Activated naive CD4-positive, alpha-beta T cell treated with anti-CD3 and anti-CD28 coated beads, Interleukin-2, amount 50 U/mL, for 72 hours (primary cell): ENCODE data around the gene ZBTB44. TPM values are rescaled to one million over a fixed set of nuclear protein-coding genes. Genes with fewer than 3 reads are reported as not detected.
"Not testable (repeated sequence)": the region's sequence is repeated elsewhere in the genome, so short reads cannot be mapped to it uniquely, and the experiment has no call there.

Experiments
- ATAC-seq, 2 donors: fragments of 150-1000 bp; cut with Tn5 transposase; 2 replicates each; pipeline ENCODE4 v1.10.0; 2021; ENCODE audit warnings: mild to moderate bottlenecking in 2 of 2, moderate library complexity in 2 of 2
- DNase-seq, 2 donors: peaks; one replicate each; pipeline ENCODE4 v3.0.0; 2021 to 2022; ENCODE audit warnings: low spot score in 2 of 2
- H3K27ac Mint-ChIP-seq, 2 donors: one replicate each; pipeline ENCODE4 v1.8.0; 2022; ENCODE audit warnings: mild to moderate bottlenecking in 2 of 2, mixed read lengths in 2 of 2
- H3K36me3 Mint-ChIP-seq, 2 donors: one replicate each; pipeline ENCODE4 v1.8.0; 2022; ENCODE audit warnings: mixed read lengths in 2 of 2
- H3K9me3 Mint-ChIP-seq, 2 donors: one replicate each; pipeline ENCODE4 v1.8.0; 2022; ENCODE audit warnings: mixed read lengths in 2 of 2
- total RNA-seq, 2 donors: library from RNA; stranded (reverse); gene quantifications; one replicate each; pipeline ENCODE4 v1.2.3, GENCODE V29; 2022

Gene ZBTB44, protein sequence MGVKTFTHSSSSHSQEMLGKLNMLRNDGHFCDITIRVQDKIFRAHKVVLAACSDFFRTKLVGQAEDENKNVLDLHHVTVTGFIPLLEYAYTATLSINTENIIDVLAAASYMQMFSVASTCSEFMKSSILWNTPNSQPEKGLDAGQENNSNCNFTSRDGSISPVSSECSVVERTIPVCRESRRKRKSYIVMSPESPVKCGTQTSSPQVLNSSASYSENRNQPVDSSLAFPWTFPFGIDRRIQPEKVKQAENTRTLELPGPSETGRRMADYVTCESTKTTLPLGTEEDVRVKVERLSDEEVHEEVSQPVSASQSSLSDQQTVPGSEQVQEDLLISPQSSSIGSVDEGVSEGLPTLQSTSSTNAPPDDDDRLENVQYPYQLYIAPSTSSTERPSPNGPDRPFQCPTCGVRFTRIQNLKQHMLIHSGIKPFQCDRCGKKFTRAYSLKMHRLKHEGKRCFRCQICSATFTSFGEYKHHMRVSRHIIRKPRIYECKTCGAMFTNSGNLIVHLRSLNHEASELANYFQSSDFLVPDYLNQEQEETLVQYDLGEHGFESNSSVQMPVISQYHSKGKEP
- total RNA-seq, result 10 to 100 TPM; 43.4 to 47.2 TPM

DNA sequence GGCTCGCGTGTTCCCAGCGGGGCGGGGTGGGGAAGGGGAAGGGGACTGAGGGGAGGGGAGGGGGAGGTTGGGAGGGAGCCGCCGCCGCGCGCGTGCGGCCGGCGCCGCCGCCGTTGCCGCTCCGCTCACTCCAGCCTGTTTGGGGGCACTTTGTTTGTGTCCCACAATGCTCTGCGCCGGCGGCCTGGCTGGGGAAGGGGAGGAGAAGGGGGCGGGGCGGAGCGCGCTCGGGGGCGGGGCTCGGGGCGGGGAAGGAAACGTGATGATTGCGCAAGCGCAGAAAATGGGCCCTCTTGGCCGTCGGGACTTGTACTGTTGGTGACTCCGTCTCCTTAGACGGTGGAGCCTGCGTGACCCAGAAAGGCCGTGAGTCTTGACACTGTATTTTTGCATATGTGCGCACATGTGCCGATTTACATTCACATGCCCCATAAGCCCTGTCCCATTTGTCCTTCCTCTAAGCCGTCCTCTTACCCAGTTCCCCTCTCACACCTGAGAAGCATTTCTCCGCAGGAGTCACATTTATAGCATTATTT is at the start of gene ZBTB44:
Gene ZBTB44, minus strand, starts transcription at position 168 of the 536 bp plus-strand sequence. CDS start 53,044 bp downstream, outside the sequence.
- Mint-ChIP-seq H3K27ac (peak within 1 kb of the TSS; percentile 95 to 98), H3K9me3 (no peaks in the 10 kb centered on the region), H3K36me3 (peaks cover 6% of the 10 kb centered on the region in 2 donors)
- DNase-seq, result peak; percentile 80 to 90
- peak; percentile 76 to 84 for ATAC-seq

DNA sequence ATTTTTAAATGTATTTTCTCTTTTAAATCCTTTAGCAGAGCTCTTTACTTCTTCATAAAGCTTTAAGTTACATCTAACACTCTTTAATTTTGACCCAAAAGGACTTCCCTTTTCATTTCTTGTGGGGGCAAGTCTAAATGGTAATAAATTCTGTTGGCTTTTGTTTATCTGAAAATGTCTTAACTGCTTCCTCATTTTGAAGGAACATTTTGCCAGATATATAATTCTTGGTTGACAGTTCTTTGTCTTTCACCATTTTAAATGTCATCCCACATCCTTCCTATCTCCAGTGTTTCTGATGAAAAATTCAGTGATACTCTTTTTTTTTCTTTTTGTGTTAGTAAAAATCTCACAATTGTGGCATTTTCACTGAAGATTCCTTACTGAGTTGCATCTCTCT is 44.7 kb upstream of the ZBTB44 start:
- Mint-ChIP-seq H3K27ac (no peak overlapping the region), H3K9me3 (peaks cover 19 to 26% of the 10 kb centered on the region in 2 donors), H3K36me3 (peaks cover 12 to 28% of the 10 kb centered on the region in 2 donors)
- DNase-seq, result no peak
- ATAC-seq, result no peak

DNA sequence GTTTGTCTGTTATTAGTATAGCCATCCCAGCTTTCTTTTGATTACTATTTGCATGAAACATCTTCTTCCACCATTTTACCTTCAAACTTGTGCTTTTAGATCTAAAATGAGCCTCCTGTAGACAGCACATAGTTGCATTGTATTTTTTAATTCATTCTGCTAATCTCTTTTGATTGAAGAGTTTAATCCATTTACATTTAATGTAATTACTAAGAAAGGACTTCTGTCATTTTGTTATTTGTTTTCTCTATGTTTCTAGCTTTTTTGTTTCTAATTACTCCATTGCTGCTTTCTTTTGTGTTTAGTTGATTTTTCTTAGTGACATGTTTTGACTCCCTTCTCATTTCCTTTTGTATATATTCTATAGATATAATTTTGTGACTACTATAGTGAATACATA is 43.7 kb upstream of the ZBTB44 start:
- ATAC-seq (no peak), DNase-seq (no peak)
- peaks cover 18 to 28% of the 10 kb centered on the region in 2 donors for H3K36me3 Mint-ChIP-seq
- H3K9me3 Mint-ChIP-seq, result peaks cover 19 to 26% of the 10 kb centered on the region in 2 donors
- no peak overlapping the region for H3K27ac Mint-ChIP-seq

DNA sequence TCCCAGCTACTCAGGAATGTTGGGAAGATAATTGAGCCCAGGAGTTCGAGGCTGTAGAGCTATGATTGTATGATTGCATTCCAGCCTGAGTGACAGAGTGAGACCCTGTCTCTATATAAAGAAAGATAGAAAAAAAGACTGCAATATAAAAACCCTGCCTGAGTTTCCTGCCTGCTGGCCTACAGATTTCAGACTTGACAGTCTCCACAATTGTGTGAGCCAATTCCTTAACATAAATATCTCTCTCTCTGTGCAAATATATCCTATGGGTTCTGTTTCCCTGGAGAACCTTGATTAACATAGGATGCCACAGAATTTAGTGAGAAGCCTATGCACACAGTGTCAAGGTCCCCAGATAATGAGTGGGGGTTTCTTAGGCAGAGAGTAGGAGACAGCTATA is 32.5 kb upstream of the ZBTB44 start:
- no peaks in the 10 kb centered on the region for H3K36me3 Mint-ChIP-seq
- peaks cover 0 to 5% of the 10 kb centered on the region in 2 donors for H3K9me3 Mint-ChIP-seq
- no peak for ATAC-seq

DNA sequence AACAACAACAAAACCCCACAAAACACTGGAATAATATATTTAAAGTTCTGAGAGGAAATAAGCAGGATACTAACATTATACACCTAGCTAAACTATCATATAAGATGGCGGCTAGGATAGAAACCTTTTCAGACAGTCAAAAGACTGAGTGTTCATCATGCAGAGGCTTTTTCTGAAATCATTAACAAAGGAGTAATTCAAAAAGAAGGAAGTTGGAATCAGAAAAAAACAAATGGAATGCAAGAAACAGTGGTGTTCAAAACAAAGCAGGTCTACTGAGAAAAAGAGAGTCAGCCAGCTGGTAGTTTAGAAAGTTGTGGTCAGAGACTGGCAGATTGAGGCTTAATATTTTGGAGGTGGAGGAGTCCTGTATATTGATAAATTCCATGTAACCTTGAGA is 30.1 kb upstream of the ZBTB44 start:
- Mint-ChIP-seq H3K27ac (no peak overlapping the region), H3K36me3 (peaks cover 8 to 15% of the 10 kb centered on the region in 2 donors), H3K9me3 (peaks cover 4 to 15% of the 10 kb centered on the region in 2 donors)
- DNase-seq (no peak), ATAC-seq (no peak)

More for the DNA sequence above, 32.5 kb upstream of the ZBTB44 start:
- no peak for DNase-seq
- no peak overlapping the region for H3K27ac Mint-ChIP-seq

- H3K36me3 Mint-ChIP-seq, result peaks cover 8 to 24% of the 10 kb centered on the region in 2 donors
- H3K9me3 Mint-ChIP-seq, result peaks cover 4 to 20% of the 10 kb centered on the region in 2 donors
- no peak overlapping the region for H3K27ac Mint-ChIP-seq
- ATAC-seq, result peak; percentile 77 to 94
- DNase-seq, result no peak
Observed at GRCh38 chr11:130340671-130341319, 26.1 kb upstream of the ZBTB44 start.

DNA sequence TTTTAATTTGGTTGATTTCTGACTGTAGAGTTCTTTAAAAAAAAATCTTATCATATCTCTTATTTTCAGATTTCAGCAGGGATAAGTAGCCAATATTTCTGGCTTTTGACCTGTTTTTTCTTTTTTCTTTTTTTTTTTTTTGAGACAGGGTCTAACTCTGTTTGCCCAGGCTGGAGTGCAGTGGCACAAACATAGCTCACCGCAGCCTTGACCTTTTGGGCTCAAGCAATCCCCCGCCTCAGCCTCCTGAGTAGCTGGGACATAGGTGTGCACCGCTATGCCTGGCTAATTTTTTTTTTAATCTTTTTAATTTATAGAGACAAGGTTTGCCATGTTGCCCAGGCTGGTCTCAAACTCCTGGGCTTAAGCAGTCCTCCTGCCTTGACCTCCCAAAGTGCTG is 23.9 kb upstream of the ZBTB44 start:
- H3K27ac Mint-ChIP-seq, result no peak overlapping the region
- peaks cover 8 to 24% of the 10 kb centered on the region in 2 donors for H3K36me3 Mint-ChIP-seq
- peaks cover 4 to 20% of the 10 kb centered on the region in 2 donors for H3K9me3 Mint-ChIP-seq
- ATAC-seq (no peak), DNase-seq (no peak)

- DNase-seq, result no peak
- Mint-ChIP-seq H3K27ac (no peak overlapping the region), H3K9me3 (peaks cover 4 to 16% of the 10 kb centered on the region in 2 donors), H3K36me3 (peaks cover 8 to 24% of the 10 kb centered on the region in 2 donors)
- no peak for ATAC-seq
Observed at GRCh38 chr11:130337281-130338089, 22.8 kb upstream of the ZBTB44 start.

GRCh38 chr11:130331397-130331796 is 16.7 kb upstream of the ZBTB44 start:
- not testable (repeated sequence) for DNase-seq
- peaks cover 0 to 10% of the 10 kb centered on the region in 2 donors for H3K9me3 Mint-ChIP-seq

DNA sequence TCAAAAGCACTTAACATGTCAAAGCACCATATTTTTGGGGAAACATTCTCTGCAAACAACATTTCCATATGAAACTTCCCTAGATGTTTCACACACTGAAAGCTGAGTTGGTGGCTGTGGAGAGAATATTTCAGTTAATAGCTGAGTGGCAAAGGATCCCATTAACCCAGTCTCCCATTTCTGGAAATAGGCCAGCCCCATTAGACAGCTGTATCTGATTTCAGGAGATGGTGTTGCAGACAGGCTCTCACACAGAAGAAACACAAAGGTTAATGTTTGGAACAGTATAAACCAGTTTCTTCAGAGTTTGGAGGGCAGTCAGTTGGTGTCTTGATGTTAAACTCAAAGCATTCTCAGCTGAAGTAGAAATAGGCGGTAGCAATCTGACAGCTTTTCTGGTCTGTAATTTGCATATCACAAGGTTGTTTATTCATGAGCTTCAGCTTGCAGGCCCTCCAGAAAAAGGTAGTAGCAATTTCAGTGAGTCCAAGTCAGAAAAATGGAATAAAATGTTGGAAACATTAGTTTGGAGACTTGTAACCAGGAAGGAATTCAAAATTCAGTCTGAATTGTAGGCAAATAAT is 15.5 kb upstream of the ZBTB44 start:
- no peak for ATAC-seq
- H3K27ac Mint-ChIP-seq, result no peak overlapping the region
- H3K9me3 Mint-ChIP-seq, result peaks cover 0 to 10% of the 10 kb centered on the region in 2 donors
- DNase-seq, result no peak
- peaks cover 10 to 21% of the 10 kb centered on the region in 2 donors for H3K36me3 Mint-ChIP-seq

More at GRCh38 chr11:130331397-130331796, 16.7 kb upstream of the ZBTB44 start:
- H3K27ac Mint-ChIP-seq, ATAC-seq: not testable (repeated sequence)
- H3K36me3 Mint-ChIP-seq, result peaks cover 10 to 21% of the 10 kb centered on the region in 2 donors

DNA sequence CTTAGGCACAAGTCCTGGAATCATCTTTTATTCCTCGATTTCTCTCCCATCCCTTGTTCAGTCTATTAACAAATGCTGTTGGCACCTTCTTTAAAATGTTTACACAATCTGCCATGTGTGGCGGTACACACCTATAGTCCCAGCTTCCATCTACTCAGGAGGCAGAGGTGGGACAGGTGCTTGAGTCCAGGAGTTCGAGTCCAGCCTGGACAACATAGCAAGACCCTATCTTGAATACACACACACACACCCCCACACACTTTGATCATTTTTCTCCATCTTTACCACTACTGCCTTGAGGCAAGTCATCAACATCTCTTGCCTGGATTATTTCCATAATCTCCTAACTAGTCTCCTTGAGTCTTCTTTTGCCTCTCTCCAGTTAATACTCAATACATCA is 13.7 kb upstream of the ZBTB44 start:
- Mint-ChIP-seq H3K27ac (no peak overlapping the region), H3K9me3 (peaks cover 0 to 10% of the 10 kb centered on the region in 2 donors), H3K36me3 (peaks cover 10 to 21% of the 10 kb centered on the region in 2 donors)
- ATAC-seq, result no peak
- DNase-seq, result no peak

DNA sequence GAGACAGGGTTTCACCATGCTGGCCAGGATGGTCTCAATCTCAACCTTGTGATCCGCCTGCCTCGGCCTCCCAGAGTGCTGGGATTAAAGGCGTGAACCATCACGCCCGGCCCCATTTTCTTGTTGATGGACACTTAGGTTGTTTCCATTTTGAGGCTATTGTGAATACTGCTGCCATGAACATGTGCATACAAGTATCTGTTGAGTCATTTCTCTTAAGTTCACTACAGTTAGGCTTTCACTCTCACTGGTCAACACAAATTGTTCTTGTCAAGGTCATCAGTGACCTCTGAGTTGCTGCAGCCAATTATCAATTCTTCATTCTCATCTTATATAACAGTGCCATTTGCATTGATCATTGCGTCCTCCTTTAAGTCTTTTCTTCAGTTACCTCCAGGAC is 13.0 kb upstream of the ZBTB44 start:
- no peak for ATAC-seq
- peaks cover 10 to 21% of the 10 kb centered on the region in 2 donors for H3K36me3 Mint-ChIP-seq
- peaks cover 0 to 10% of the 10 kb centered on the region in 2 donors for H3K9me3 Mint-ChIP-seq

DNA sequence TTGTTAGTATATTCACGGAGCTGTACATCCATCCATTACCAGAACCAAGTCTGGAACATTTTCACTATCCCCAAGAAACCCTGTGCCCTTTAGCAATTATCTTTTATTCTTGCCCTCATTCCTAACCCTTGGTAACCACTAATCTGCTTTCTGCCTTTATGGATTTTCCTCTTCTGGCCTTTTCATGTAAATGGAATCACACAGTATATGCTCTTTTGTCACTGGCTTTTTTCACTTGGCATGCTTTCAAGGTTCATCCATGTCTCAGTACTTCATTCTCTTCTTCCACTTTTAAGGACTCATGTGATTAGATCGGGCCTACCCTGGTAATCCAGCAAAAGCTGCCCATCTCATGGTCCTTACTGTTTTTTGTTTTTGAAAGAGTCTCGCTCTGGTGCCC is 11.0 kb upstream of the ZBTB44 start:
- Mint-ChIP-seq H3K9me3 (peaks cover 4 to 15% of the 10 kb centered on the region in 2 donors), H3K27ac (no peak overlapping the region), H3K36me3 (peaks cover 16 to 18% of the 10 kb centered on the region in 2 donors)
- DNase-seq (no peak), ATAC-seq (no peak)

More for the DNA sequence above, 13.0 kb upstream of the ZBTB44 start:
- no peak for DNase-seq
- H3K27ac Mint-ChIP-seq, result no peak overlapping the region

DNA sequence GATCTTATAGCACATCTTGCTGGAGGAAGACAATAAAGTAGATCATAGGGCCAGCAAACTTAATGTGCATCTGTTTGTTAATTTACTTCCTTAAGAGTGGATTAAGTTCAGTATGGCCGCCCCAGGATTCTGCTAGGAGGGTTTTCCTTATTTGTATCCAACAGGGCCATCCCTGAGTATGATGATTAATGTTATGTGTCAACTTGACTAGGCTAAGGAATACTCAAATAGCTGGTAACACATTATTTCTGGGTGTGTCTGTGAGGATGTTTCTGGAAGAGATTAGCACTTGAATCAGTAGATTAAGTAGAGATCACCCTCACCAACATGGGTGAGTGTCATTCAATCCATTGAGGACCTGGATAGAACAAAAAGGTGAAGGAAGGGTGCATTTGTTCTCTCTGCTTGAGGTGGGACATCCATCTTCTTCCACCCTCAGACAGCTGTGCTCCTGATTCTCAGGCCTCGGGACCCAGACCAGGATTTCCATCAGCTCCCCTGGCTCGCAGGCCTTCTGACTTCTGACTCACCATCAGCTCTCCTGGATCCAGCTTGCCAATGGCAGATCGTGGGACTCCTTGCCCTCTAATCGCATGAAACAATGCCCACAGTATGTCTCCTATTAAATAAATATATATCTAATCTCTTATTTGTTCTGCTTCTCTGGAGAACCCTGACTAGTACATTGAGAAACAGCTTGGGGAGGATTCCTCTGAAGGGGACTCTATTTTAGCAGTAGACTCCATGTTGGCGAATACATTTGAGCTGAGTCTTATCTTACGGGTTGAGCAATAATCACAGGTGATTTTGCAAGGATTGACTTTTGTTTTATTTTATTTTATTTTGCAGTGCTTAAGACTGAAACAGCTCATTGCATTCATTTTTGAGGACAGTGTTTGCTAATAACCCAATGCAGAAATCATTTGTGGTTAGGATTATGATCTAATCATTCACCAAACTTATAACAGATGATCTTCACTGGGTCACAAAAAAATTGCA is 9.0 kb upstream of the ZBTB44 start:
- Mint-ChIP-seq H3K36me3 (peaks cover 14 to 17% of the 10 kb centered on the region in 2 donors), H3K9me3 (peaks cover 4 to 15% of the 10 kb centered on the region in 2 donors), H3K27ac (no peak overlapping the region)
- DNase-seq, result no peak
- ATAC-seq, result no peak

DNA sequence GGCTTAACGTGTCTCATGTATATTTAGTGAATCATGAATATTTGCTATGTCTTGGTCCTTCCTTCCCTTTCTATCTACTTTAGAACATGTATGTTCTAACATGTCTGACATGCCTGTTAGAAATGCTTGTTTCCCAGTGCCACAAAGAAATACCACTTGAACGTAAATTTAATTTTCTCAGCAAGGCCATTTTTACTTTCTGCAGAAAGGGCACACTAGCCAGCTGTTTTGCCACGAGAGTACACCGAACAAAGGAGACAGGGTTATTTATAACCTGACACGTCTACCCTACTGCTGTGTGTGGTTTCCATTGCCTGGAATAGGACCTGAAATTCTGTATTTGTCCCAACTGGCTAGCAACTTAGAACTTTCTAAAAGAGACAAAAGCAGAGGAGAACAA is 7.4 kb upstream of the ZBTB44 start:
- no peak for DNase-seq

More for the DNA sequence above, 7.4 kb upstream of the ZBTB44 start:
- ATAC-seq, result no peak
- H3K27ac Mint-ChIP-seq, result no peak overlapping the region
- H3K9me3 Mint-ChIP-seq, result peaks cover 4 to 5% of the 10 kb centered on the region in 2 donors
- peaks cover 0 to 8% of the 10 kb centered on the region in 2 donors for H3K36me3 Mint-ChIP-seq
